ENCODE measurements around the gene ZNF598. TPM values are rescaled to one million over a fixed set of nuclear protein-coding genes. Genes with fewer than 3 reads are reported as not detected.

Gene ZNF598
- polyA plus RNA-seq, 1 of the 3 experiments (the other 2 are of a cell fraction): 47.8 TPM

DNA sequence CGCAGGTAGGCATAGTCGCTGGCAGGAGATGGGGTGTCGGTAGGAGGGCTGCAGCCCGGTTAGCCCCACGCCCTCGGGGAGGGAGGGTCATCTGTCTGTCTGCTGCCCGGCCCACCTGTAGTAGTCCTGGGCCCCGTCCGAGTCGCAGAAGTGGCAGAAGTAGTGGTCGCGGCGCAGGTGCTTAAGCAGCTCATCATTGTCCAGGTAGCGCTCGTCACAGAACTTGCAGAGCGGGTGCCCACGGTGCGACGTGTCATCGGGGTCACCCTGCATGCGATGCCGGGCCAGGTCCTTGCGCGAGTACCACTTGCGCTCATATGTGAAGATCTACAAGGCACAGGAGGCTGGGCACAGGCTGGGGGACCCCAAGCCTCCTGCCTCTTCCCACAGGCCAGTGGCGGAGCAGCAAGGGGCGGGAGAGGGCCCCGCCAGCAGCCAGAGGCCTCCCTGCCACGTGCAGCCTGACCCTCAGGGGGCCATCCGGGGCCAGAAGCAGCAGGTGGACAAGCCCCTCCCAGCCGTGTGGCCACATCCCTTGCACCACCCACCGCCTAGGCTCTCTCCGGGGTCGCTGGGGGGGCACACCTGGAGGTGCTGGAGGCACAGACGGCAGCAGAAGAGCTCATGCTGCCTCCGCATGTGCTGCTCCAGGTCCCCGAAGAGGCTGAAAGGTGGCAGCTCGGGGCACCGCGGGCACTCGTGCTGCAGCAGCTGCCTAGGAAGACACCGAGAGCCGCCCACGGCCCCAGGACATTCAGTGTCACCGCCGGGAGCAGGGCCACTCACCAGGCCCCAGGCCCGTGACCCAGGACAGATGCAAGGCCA lies 7.0 kb downstream of the ZNF598 start:
- 97% methylated on average over 26 of the region's 47 CpGs for WGBS (ENCODE audit: low lambda C conversion rate)
- Histone ChIP-seq H3K4me1 (ENCODE audit: control insufficient read depth in 1 of 2, insufficient read depth in 2 of 2, low read depth in 1 of 2, low read length in 1 of 2) (peaks cover 17 to 42% of the 10 kb centered on the region in 2 experiments; a peak in 3 of 4 replicates), H3K4me3 (ENCODE audit: low read depth in 2 of 2, low read length in 1 of 2) (no peak overlapping the region), H3K9me2 (no peaks in the 10 kb centered on the region), H2AFZ (ENCODE audit: low read depth) (no peak overlapping the region), H3F3A (replicated peaks; ENCODE audit: insufficient read depth) (peaks cover 7% of the 10 kb centered on the region), H3K79me2 (ENCODE audit: insufficient read depth) (peaks cover 57% of the 10 kb centered on the region), H3K36me3 (replicated peaks in 1 of 2; ENCODE audit: control insufficient read depth in 1 of 2, insufficient read depth in 2 of 2, low read length in 1 of 2) (peaks cover 3 to 56% of the 10 kb centered on the region in 2 experiments), H3K9ac (no peak overlapping the region), H3K27ac (ENCODE audit: low read depth in 2 of 2, low read length in 1 of 2) (no peak overlapping the region), H3K27me3 (ENCODE audit: insufficient read depth) (no peaks in the 10 kb centered on the region), H3K9me3 (no peaks in the 10 kb centered on the region), H3K4me2 (no peak overlapping the region), H4K20me1 (ENCODE audit: insufficient read depth) (peaks cover 58% of the 10 kb centered on the region)
- DNase-seq: no peak
- ChIA-PET POLR2A (interaction anchor here (0.5 to 1.4 kb wide), 3 partner anchors 38 to 916 kb away, joined by 3 to 4 read pairs (median 3); partner anchors contain the start of genes RPS2 and TRAF7), CTCF (interaction anchor here (0.7 to 4.1 kb wide), 18 partner anchors 10 to 249 kb away, joined by 3 to 108 read pairs (median 14); partner anchors contain the start of genes ECI1, GFER, NOXO1 and NTHL1)
- TF ChIP-seq, protein P1, sequence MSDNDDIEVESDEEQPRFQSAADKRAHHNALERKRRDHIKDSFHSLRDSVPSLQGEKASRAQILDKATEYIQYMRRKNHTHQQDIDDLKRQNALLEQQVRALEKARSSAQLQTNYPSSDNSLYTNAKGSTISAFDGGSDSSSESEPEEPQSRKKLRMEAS (IDR thresholded peaks at IDR 0.05; ENCODE audit: low read depth): no peak
- TF ChIP-seq GABPA (IDR thresholded peaks at IDR 0.05; ENCODE audit: low read depth) (no peak), USF2 (IDR thresholded peaks at IDR 0.05; ENCODE audit: borderline replicate concordance, low read depth, low read length) (no peak), ZBTB33 (IDR thresholded peaks at IDR 0.05; ENCODE audit: borderline replicate concordance, low read depth) (no peak), YY1 (IDR thresholded peaks at IDR 0.05; ENCODE audit: low read depth) (no peak), MXI1 (IDR thresholded peaks at IDR 0.05; ENCODE audit: low read depth, low read length) (no peak), TAF1 (IDR thresholded peaks at IDR 0.05; ENCODE audit: borderline replicate concordance, low read depth, low read length) (no peak), NRF1 (IDR thresholded peaks at IDR 0.05; ENCODE audit: low read depth, low read length) (no peak), RXRA (IDR thresholded peaks at IDR 0.05; ENCODE audit: borderline replicate concordance, low read depth) (no peak), PBX3 (IDR thresholded peaks at IDR 0.05) (no peak), RCOR1 (IDR thresholded peaks at IDR 0.05; ENCODE audit: low read length) (no peak), EP300 (IDR thresholded peaks at IDR 0.05; ENCODE audit: borderline replicate concordance in 1 of 2, low read depth in 1 of 2, low read length in 1 of 2) (no peak), USF1 (IDR thresholded peaks at IDR 0.05; ENCODE audit: borderline replicate concordance, low read depth) (no peak), RAD21 (IDR thresholded peaks at IDR 0.05; ENCODE audit: low read length) (no peak), TCF12 (IDR thresholded peaks at IDR 0.05) (no peak), TEAD4 (IDR thresholded peaks at IDR 0.05; ENCODE audit: borderline replicate concordance, insufficient read depth) (no peak)
- TF ChIP-seq, protein P2, sequence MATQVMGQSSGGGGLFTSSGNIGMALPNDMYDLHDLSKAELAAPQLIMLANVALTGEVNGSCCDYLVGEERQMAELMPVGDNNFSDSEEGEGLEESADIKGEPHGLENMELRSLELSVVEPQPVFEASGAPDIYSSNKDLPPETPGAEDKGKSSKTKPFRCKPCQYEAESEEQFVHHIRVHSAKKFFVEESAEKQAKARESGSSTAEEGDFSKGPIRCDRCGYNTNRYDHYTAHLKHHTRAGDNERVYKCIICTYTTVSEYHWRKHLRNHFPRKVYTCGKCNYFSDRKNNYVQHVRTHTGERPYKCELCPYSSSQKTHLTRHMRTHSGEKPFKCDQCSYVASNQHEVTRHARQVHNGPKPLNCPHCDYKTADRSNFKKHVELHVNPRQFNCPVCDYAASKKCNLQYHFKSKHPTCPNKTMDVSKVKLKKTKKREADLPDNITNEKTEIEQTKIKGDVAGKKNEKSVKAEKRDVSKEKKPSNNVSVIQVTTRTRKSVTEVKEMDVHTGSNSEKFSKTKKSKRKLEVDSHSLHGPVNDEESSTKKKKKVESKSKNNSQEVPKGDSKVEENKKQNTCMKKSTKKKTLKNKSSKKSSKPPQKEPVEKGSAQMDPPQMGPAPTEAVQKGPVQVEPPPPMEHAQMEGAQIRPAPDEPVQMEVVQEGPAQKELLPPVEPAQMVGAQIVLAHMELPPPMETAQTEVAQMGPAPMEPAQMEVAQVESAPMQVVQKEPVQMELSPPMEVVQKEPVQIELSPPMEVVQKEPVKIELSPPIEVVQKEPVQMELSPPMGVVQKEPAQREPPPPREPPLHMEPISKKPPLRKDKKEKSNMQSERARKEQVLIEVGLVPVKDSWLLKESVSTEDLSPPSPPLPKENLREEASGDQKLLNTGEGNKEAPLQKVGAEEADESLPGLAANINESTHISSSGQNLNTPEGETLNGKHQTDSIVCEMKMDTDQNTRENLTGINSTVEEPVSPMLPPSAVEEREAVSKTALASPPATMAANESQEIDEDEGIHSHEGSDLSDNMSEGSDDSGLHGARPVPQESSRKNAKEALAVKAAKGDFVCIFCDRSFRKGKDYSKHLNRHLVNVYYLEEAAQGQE (IDR thresholded peaks at IDR 0.05; ENCODE audit: low read depth, low read length): no peak

Data from SK-N-SH (cell line).